CD4-positive, alpha-beta T cell treated with Interleukin-21 for 1 hour (primary cell): ENCODE measurements around the gene SHQ1.

Experiments used
- DNase-seq: peaks from one replicate; pipeline ENCODE4 v3.0.0-alpha.2; 2020

SHQ1 gene

DNA sequence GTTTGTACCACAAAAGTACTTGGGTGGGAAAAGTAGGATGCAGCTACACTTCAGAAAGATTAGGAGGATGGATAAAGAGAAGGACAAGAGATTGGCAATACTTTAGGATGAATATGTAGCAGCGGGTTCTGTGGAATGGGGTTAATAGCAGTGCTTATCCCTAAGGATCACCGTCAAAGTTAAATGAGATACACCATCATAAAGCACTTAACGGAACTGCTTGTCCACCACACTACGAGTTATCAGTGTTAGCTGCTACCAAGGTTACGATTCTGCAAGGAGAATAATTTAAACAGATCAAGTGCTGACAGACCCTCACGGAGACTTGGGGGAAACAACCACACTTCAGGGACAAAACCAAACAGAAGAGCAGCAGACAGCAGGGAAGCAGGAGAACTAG, 963 bp downstream of the SHQ1 start:
- DNase-seq = no peak

DNA sequence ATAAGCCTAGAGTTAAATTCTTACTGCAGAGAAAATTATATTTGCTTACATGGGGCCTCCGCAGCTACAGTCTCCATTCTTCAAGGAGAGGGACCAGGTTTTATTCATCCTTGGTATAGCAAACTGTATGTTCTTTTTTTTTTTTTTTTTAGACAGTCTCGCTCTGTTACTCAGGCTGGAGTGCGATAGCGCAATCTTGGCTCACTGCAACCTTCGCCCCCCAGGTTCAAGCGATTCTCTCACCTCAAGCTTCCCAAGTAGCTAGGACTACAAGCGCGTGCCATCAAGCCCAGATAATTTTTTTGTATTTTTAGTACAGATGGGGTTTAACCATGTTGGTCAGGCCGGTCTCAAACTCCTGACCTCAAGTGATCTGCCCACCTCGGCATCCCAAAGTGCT, 2.1 kb downstream of the SHQ1 start:
- DNase-seq = no peak

DNA sequence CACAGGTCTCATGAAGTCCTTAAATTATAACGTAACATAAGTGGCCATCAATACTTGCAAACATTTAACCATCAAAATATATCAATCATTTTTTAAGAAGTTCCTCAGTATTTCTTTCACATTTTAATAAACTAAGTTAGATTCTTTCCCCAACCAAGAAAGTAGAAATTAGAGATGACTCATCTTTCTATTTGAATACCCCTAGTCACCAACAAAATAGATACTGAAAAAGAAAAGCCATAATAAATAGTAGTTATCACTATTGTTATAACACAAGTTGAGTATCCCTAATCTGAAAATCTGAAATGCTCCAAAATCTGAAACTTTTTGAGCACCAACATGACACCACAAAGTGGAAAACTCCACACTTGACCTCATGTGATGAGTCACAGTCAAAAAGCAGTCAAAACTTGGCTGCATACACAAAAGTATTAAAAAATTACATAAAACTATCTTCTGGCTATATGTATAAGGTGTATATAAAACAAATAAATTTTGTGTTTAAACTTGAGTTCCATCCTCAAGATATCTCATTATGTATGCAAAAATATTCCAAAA, 3.7 kb downstream of the SHQ1 start:
- DNase-seq = no peak

DNA sequence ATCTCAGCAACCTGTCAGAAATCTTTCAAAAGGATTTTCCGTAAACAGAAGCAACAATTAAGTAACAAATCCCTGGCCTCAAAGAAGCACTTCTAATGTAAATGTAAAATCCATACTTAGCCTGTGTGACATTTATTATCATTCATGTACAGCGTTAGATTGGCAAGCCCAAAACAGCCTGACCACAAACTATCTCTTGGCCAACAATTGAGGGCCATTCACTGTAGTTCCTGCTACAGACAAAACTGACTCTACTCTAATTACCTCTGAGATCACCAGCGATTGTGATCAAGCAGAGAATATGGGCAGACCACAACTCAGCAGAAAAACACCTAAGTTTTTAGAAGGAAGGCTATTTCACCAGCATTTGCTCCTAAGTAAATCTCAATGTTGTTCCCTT, 9.2 kb downstream of the SHQ1 start:
- DNase-seq = no peak

DNA sequence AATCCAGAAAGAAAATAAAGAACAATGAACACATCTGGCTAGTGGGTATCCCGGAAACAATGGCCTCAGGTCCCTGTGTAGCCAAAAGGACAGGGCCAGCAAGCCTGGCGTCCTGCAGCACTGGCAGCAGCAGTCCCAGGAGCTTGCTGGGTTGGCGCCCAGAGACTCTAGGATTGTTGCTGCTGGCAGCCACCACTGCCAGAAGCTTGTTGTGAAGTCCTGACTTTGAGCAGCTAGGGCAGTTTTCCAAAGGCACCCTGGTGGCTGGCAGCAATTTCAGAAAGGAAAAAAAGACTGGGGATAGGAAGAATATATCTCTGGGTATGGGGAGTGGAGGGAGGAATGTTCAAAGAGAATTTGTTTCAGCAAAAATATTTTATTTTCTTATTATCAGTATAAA, 11.3 kb downstream of the SHQ1 start:
- no peak for DNase-seq

DNA sequence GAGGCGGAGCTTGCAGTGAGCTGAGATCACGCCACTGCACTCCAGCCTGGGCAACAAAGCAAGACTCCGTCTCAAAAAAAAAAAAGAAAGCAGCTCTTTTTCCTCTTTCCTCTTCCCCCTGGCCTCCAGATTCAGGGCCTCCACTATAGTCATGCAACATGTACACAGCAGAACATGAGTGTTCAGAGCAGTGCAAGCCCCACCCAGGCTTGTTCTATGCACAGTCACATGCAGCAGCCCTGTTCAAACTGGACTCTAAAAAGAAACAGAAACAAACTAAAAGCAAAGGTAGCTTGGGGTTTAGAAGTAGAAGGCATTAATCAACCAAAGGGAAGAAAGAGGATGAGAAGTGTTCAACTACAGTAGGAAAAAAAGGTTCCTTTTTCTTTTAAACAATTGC, 11.8 kb downstream of the SHQ1 start:
- no peak for DNase-seq

DNA sequence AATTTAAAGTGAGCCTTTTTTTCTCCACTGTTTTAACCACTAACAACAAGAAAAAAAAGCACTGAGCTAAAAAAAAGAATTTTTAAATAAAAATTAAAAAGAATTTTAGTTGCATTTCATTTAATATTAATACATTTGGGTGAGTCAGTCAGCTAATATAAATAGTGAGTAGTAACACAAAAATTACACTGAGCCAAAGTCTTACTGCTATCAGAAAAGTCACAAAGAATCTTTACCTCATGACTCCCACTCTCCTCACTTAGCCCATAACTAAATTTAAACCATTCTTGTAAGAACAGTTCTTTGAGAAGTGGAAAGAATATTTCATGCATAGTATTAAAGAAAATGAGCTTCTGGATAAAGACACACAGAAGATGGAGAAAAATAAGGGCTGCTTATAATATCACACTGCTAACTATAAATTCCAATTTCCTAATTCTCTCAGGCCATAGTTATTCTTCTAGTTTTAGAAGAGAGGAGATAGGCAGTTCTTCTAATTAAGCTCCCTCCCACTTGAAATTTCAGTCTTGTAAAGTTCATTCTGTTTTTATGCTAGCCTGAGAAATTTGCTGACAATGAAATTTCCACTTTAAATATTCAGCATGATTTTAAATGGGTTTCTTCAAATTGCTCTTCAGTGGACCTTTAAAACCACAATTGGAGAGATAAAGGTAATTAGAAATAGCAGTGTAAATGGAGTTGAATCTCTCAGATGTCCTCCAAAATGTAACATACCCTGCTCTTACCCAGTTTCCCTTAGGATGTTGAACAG, 17.6 kb downstream of the SHQ1 start:
- no peak for DNase-seq

DNA sequence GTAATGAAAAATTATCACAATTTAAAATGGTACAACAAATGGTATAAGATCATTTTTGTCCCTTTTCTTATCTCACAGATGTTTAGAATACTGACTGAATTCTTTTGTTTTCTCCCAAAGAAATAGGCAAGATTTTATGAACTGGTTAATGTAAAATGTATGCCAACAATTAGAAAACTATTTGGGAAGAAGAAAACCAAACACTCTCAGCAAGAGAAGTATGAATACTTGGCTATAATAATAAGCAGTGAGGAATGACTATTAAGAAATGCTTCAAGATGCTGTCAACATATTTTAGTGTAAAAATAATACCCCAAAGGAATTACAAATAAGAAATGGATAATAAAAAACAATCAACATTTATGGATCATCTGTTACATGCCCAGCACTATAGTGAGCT, 18.5 kb downstream of the SHQ1 start:
- DNase-seq = no peak

DNA sequence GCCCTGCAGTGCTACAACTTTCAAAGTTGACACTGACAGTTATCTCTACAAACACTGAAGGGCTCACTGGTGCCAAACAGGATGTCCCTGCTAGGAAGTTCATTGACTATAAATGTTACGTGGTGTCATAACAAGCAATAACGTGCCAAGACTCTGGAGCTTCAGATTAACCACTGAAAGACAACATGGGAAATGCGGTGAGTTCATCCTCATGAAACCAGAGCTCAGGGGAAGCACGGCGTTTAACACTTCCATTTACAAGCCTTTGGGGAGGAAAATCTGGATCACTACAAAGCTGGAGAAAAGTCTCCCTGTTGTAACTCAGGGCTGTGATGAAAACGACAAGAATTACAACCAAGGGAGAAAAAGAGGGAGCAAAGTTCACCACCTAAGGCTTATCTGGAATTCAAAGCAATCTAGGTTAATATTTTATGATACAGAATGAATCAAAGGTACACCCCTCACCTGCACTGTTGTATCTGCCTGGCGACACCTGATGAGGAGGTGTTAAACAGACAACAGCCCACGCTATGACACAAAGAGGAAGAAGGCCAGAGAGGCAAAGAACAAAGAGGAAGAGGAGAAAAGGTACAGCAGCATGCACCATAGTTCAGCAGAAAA, 27.0 kb downstream of the SHQ1 start:
- DNase-seq = no peak

DNA sequence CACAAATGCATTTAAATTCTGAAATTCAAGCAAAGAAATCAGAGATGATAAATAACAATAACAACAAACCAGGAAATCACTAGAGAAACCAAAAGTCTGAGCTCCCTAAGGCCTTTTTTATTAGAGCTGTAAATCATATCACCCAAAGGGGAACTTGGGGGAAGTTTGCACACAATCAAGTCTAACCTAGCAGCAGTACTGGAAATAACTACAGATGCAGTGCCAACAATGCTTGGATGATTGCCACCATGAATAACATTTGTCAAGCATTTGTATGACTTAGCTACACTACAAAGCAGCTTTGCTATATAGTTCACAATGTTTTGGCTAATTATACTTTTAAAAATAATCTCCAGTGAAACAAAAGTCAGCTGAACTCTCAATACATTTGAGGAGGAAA, 27.8 kb downstream of the SHQ1 start:
- DNase-seq = no peak

DNA sequence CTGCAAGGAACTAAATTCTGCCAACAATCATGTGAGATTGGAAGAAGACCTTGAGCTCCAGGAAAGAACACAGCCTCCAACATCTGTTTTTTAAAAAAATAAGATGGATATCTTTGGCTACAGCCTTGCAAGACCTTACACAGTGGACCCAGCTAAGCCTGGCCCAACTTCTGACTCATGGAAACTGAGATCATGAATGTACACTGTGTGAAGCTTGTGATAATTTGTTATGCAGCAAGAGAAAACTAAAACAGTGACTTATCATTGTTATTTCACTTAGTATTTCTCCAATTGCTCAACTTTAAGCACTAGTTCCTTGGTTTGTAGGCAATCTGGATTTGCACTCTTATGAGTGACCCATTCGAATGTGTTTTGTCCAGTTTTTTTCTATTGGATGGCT, 29.3 kb downstream of the SHQ1 start:
- no peak for DNase-seq

DNA sequence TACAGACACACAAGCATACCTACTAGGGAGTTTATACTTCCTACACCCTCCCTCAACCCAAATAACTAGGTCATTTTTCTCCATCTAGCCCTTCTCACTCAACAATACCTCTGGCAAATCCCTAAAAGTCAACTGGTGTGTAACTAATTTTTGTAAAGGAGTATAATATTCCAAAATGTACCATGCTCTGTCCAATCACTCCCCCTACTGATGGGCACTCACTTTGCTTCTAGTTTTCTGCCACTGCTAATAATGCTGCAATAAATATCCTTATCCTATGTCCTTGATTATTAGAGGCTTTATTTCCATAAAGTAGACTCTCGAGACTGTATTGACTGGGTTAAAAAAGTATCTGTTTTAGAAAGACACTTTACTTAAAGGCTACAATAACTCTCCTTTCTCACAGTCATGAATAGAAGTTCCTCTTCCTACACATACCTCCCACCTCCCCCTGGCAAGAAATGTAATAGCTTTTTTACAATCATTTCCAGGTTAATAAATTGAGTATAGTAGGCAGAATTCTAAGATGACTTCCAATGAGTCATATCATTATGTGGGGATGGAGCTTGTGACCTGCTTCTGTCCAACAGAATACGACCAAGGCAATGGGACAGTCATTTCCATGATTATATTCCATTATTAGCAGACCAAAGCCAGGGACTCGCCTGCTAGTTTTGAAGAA, 30.0 kb downstream of the SHQ1 start:
- peak; percentile 7 for DNase-seq

DNA sequence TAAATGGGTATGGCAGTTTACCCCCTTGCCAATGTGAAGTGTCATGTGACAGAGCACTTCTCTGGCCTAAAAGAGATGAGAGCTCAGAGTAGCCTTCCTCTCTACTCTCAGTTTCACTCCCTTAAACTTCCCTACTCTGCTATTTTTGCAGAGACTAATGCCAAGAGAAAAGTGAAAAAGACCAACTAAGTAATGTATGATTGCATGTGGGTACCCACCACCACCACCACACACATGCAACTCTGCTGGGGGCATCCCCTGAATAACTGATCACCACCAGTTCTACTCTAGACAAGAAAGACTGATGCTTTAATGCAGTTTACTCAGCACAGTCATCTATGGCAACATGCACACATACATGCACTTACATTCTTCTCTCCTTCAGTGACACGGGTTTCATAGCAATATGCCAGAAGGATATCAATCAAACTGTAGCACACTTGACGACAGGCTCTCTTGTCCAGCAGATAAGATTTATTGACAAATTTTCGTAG, 31.3 kb downstream of the SHQ1 start:
- no peak for DNase-seq

DNA sequence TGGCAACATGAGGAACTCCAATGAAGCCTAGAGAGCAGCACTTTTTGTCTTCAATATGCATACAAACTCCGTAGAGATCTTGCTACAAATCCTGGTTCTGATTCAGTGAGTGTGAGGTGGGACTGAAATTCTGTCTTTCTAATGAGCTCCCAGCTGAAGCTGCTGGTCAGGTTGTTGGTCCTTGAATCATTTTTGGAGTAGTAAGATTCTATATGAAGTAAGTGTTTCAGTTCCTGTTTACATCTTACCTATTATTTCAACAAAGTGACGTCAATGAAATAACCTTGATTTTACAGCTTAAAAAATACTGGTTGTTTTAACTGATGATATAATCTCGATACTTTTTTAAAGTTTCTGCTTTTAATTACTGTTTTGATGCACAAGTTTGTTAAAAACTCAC, 33.9 kb downstream of the SHQ1 start:
- no peak for DNase-seq

DNA sequence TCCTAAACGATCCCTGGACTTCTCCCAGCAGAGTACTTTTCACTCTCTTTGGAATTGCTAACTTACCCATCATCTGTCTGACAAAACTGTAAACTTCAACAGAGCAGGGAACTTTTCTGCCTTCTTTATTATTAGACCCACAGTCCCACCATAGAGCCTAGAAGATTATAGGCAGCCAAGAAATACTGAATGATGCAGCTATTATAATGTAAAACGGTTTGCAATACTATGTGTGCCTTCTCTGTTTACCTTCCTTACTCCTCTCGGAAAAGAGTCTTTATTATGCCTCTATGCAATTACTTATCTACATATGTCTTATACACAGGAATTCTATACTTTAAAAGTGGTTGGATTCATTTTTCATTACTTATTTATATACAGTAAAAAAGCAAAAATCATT, 36.0 kb downstream of the SHQ1 start:
- DNase-seq = no peak

DNA sequence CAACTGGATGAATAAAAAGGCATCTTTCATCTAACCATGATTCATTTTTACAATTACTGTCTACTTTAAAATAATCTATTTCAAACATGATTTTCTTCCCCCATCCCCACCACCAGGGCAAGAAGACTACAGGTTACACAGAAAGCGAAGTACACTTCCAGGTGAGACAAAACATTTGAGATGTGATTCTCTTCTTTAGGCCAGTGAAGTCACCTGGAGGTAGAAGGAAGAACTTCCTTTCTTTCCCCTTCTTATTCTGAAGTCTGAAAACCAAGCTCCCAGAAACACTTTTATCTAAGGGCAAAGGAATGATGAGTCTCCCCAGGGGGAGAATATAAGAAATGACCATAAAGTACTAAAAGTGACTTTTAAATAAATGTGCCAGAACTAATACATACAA, 36.7 kb downstream of the SHQ1 start:
- DNase-seq = no peak

DNA sequence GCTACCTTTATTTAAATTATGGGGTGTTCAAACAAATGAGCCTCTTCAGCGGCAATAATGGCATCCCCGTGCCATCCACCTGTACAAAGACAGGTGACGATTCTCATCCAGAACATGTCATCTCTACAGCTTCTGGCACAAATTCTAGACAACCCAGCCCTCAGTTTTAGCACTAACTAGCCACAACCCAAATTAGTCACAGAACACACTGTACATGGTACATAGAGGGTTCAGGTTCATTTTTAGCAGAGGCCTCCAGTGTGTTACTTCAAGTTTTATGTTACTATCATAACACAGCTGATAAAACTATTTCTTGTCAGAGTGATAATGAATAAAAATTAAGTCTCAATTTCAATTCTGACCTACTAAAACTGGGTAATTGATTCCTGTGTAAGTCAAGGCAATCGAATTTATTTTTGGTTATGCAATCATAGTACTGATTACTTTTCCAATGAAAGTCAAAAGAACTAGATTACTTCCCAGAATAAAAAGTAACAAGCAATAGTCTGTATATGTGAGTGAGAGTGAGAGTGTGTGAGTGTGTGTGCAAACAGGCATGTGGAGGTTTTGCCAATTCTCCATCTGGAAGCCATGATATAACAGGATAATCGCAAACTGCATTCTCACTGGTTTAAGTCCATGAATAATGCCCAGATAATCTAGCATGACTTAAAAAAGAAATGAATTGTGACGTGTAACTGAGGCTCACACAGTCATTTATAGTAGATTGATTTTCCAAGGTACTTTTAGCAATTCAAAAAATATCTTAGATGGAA, 37.4 kb downstream of the SHQ1 start:
- DNase-seq = no peak

DNA sequence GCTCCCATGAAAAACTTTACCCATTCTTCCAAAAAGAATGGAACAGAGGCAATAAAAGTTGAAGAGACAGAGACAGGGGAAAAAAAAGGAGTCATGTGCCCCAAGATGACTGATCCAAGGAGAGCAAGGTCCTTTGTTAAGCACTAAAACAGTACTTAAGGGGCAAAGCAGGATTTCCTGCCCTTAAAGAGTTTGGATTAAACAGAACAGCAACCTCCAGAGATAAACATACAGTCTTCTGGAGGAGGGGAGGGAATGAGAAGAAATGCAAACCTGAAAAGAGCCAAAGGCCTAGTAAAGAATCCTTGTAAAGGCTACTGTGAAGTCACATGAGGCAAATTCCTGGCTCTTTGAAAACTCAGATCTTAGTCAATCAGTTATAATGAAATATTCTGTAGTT, 38.2 kb downstream of the SHQ1 start:
- DNase-seq = no peak

DNA sequence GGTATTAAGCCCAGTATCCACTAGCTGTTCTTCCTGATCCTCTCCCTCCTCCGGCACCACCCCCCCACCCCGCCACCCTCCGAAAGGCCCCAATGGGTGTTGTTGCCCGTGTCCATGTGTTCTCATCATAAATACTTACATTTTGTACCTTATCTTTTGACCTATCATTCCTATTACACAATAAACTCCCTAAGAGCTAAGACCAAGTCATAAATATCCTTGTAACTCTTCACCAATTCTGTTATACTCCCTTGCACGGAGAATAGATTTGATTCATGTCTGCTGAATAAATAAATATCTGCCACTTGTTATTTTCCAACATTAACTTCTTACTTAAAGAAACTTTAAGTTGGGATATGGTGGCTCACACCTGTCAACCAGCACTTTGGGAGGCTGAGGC, 43.9 kb downstream of the SHQ1 start:
- no peak for DNase-seq

DNA sequence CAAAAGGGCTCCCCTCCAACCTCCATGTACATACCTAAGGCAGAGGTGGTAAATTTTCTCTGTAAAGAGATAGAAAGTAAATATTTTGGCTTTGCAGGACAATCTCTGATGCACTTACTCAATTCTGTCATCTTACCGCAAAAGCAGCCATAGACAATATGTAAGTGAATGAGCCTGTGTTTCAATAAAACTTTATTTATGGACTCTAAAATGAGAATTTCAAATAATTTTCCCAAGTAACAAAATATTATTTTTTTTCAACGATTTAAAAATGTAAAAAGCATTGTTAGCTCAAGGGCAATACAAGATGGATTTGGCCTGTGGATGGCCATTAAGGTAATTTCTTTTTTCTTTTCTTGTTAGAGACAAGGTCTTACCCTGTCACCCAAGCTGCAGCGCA, 44.7 kb downstream of the SHQ1 start:
- DNase-seq = no peak

DNA sequence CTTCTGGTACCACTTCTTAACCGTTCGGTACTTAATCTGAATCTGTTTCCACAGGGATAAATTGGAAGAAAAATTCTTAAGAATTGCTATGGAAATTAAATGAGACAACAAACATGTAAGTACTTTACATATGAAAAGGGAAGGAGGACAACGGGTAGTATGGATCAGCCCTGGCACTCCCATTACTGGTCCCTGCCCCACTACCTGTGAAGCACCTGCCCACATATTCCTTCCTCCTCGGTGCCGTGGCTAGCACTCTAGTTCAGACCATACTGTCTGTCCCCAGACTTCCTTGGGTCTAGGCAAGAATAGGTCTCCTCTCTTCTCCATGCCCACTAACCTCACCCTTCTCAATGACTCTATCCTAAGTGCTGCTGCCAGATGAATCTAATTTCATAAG, 46.2 kb downstream of the SHQ1 start:
- no peak for DNase-seq

DNA sequence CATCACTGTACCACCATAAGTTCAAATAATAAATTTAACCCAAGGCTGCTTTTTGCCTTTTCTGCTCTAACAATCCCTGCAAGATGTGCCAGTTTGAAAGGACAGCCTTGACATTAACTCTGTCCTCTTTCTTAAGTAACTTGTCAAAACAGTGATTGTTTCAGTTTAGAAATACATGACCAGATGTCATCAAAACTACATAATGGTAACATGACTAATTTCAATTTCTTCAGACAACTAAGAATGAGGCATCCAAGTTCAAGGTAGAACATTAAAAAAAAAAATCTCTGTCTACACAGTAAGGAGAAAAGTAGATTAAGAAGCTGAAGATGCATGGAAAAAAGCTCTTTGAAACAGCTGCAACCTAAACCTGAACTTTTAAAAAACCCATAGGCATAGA, 47.4 kb downstream of the SHQ1 start:
- no peak for DNase-seq

DNA sequence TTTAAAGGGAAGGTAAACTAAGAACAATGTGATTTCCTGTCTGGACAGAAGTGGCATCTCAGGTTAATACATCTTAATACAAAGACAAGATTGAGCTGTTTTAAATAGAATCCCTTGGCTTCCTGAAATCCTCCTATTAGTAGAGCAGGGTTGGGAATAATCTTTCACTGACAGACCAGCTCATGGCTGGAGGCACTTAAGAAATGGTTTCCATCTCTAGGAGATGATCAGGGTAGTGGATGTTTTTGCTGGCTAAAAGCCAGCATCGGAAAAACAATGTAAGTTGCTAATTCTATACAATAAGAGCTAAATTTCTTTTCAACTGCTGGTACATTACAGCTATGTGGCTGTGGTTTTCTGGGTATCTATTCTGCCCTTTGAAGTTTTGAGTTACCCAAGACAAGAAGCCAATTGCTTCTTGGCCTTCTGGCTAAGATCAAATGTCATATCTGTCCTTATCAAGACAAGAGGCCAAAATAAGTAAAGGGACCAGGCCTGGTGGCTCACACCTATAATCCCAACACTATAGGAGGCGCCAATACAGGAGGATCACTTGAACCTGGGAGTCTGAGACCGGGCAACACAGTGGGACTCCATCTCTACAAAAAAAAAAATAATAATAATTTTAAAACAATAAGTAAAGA, 49.6 kb downstream of the SHQ1 start:
- DNase-seq = no peak
